Measurements from ENCODE around the gene PLAAT5.
A peak's percentile ranks its signal among the peaks of the same experiment; 100 is the strongest.

PLAAT5 gene

GRCh38 chr11:63511048-63511748 lies 20.2 kb upstream of the PLAAT5 start:
- no peak for DNase-seq

- DNase-seq, result peak; percentile 78
Measured at GRCh38 chr11:63510360-63511047, 19.5 kb upstream of the PLAAT5 start.

- DNase-seq, result no peak
Measured at GRCh38 chr11:63508745-63509144, 17.8 kb upstream of the PLAAT5 start.

- DNase-seq, result peak; percentile 53
Measured at GRCh38 chr11:63508009-63508408, 17.0 kb upstream of the PLAAT5 start.

- no peak for DNase-seq
Measured at GRCh38 chr11:63507511-63507910, 16.5 kb upstream of the PLAAT5 start.

GRCh38 chr11:63506876-63507275 lies 15.9 kb upstream of the PLAAT5 start:
- DNase-seq, result no peak

- DNase-seq, result no peak
Measured at GRCh38 chr11:63505857-63506528, 15.0 kb upstream of the PLAAT5 start, which contains the start of gene LGALS12. TSS of gene LGALS12 (plus strand) at chr11:63506084. CDS start at chr11:63506459, 375 bp downstream.

GRCh38 chr11:63504933-63505586 lies 14.1 kb upstream of the PLAAT5 start:
- DNase-seq, result no peak

GRCh38 chr11:63504054-63504453 lies 13.1 kb upstream of the PLAAT5 start:
- DNase-seq, result no peak

- no peak for DNase-seq
Measured at GRCh38 chr11:63503492-63503891, 12.5 kb upstream of the PLAAT5 start.

GRCh38 chr11:63502252-63502820 lies 11.4 kb upstream of the PLAAT5 start:
- no peak for DNase-seq

- DNase-seq, result no peak
Measured at GRCh38 chr11:63501236-63501635, 10.3 kb upstream of the PLAAT5 start.

- DNase-seq, result no peak
Measured at GRCh38 chr11:63499874-63500273, 8.9 kb upstream of the PLAAT5 start.

- no peak for DNase-seq
Measured at GRCh38 chr11:63494975-63495374, 4.0 kb upstream of the PLAAT5 start.

- DNase-seq, result no peak
Measured at GRCh38 chr11:63493127-63493526, 2.2 kb upstream of the PLAAT5 start.

GRCh38 chr11:63492441-63492840 lies 1.5 kb upstream of the PLAAT5 start:
- DNase-seq, result no peak

- DNase-seq, result no peak
Measured at GRCh38 chr11:63491636-63492372, 837 bp upstream of the PLAAT5 start.

GRCh38 chr11:63491240-63491587 lies 247 bp upstream of the PLAAT5 start:
- no peak for DNase-seq

GRCh38 chr11:63489879-63490278 lies 1.1 kb downstream of the PLAAT5 start:
- no peak for DNase-seq

GRCh38 chr11:63488789-63489188 lies 2.2 kb downstream of the PLAAT5 start:
- no peak for DNase-seq

GRCh38 chr11:63485777-63486176 lies 5.2 kb downstream of the PLAAT5 start:
- DNase-seq, result no peak

GRCh38 chr11:63480039-63480438 lies 10.9 kb downstream of the PLAAT5 start:
- DNase-seq, result no peak
